Mesendoderm (in vitro differentiated cells): ENCODE measurements around the gene RCBTB1.
"Not testable (repeated sequence)": the region's sequence is repeated elsewhere in the genome, so short reads cannot be mapped to it uniquely, and the experiment has no call there.

Source experiments
- DNase-seq: peaks from one replicate; pipeline ENCODE4 v3.0.0; 2013
- H2AK5ac ChIP-seq: 2 replicates; pipeline ENCODE4 v1.6.1; 2013; ENCODE audit warnings: low read length, inconsistent platforms
- H2BK120ac ChIP-seq: 2 replicates; pipeline ENCODE4 v1.6.1; 2013; ENCODE audit warnings: low read depth, mild to moderate bottlenecking, low read length, moderate library complexity, mixed read lengths
- H2BK15ac ChIP-seq: replicated peaks from 2 replicates; pipeline ENCODE4 v1.6.1; 2013; ENCODE audit warnings: low read depth, mild to moderate bottlenecking, moderate library complexity
- H2BK5ac ChIP-seq: 2 replicates; pipeline ENCODE4 v1.6.1; 2013; ENCODE audit warnings: low read length, inconsistent platforms
- H3K18ac ChIP-seq: 2 replicates; pipeline ENCODE4 v1.6.1; 2013; ENCODE audit warnings: mild to moderate bottlenecking, low read length, mixed read lengths
- H3K23ac ChIP-seq: one replicate; pipeline ENCODE4 v1.6.1; 2013; ENCODE audit warnings: low read length
- H3K27ac ChIP-seq: 2 replicates; pipeline ENCODE4 v1.5.1; 2013; ENCODE audit warnings: low read depth, mild to moderate bottlenecking, inconsistent platforms, low read length, moderate library complexity
- H3K27me3 ChIP-seq: 2 replicates; pipeline ENCODE4 v1.6.1; 2013; ENCODE audit warnings: low read length, control low read depth, mild to moderate bottlenecking, inconsistent platforms; ENCODE audit not compliant: insufficient read depth, poor library complexity
- H3K36me3 ChIP-seq: 2 replicates; pipeline ENCODE4 v1.6.1; 2013; ENCODE audit warnings: low read length, inconsistent platforms; ENCODE audit not compliant: control insufficient read depth, insufficient read depth
- H3K4ac ChIP-seq: one replicate; pipeline ENCODE4 v1.6.1; 2013; ENCODE audit warnings: low read depth, mild to moderate bottlenecking, low read length, moderate library complexity
- H3K4me1 ChIP-seq: 2 replicates; pipeline ENCODE4 v1.6.1; 2013; ENCODE audit warnings: low read depth, low read length, inconsistent platforms; ENCODE audit not compliant: control insufficient read depth
- H3K4me2 ChIP-seq: 2 replicates; pipeline ENCODE4 v1.6.1; 2013; ENCODE audit warnings: low read length
- H3K4me3 ChIP-seq: 2 replicates; pipeline ENCODE4 v1.5.1; 2013; ENCODE audit warnings: mild to moderate bottlenecking, low read length
- H3K56ac ChIP-seq: one replicate; pipeline ENCODE4 v1.6.1; 2013; ENCODE audit warnings: low read length
- H3K79me1 ChIP-seq: 2 replicates; pipeline ENCODE4 v1.6.1; 2013; ENCODE audit warnings: low read length, inconsistent platforms
- H3K79me2 ChIP-seq: 2 replicates; pipeline ENCODE4 v1.6.1; 2013; ENCODE audit warnings: mild to moderate bottlenecking, low read length; ENCODE audit not compliant: control insufficient read depth, insufficient read depth
- H3K9ac ChIP-seq: 2 replicates; pipeline ENCODE4 v1.6.1; 2013; ENCODE audit warnings: low read length, inconsistent platforms
- H4K5ac ChIP-seq: one replicate; pipeline ENCODE4 v1.6.1; 2013; ENCODE audit warnings: low read length
- H4K8ac ChIP-seq: one replicate; pipeline ENCODE4 v1.6.1; 2013; ENCODE audit warnings: low read depth, mild to moderate bottlenecking, control low read depth, low read length, moderate library complexity
- WGBS: extraction: QIAGEN DNeasy Blood & Tissue Kit; methylation state at CpG from one replicate; pipeline ENCODE4 v1.1.7; 2013; ENCODE audit warnings: low lambda C conversion rate, missing lambda C conversion rate; ENCODE audit not compliant: insufficient coverage; ENCODE audit errors: extremely low coverage; 5-methylcytosine and 5-hydroxymethylcytosine counted together

RCBTB1 gene

DNA sequence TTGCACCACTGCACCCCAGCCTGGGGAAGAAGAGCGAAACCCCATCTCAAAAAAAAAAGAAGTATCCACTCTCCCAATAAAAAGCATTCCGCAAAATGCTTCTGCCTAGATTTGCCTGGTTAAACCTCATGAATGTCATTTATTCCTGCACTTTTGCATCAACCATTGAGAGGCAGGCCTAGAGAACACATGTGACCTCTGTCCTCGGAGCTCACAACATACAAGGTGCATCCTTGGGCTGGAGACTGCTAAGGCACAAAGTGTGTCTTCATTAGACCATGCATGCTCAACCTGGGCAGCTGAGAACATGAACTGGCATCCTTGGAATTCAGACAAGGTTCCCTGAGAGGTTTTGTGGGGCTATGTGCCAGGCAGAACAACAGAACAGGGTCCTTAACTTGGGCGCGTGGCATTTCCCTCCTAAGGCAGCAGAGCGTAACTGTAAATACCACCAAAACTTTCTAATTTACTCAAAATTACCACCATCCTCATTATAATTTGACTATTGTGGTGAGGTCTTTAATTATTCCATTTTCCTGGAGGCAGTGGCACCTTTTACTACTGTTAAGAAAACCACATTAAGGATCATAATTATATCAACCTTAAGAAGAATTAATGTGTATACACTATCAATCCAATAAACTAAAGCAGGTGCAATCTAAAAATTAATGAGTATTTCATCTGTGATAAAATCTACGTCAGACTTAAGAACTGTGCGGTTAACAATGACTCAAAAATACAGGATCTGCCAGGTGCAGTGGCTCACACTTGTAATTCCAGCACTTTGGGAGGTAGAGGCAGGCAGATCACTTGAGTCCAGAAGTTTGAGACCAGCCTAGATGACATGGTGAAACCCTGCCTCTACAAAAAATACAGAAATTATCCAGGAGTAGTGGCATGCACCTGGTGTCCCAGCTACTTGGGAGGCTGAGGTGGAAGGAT is 13.8 kb downstream of the RCBTB1 start:
- no peak overlapping the region for H3K4me2 ChIP-seq
- no peak overlapping the region for H4K5ac ChIP-seq
- H3K9ac ChIP-seq, result no peak overlapping the region
- H3K79me2 ChIP-seq, result no peaks in the 10 kb centered on the region
- no peak overlapping the region for H2BK5ac ChIP-seq
- H3K4me3 ChIP-seq, result no peak overlapping the region
- no peaks in the 10 kb centered on the region for H3K27me3 ChIP-seq
- peaks cover 5% of the 10 kb centered on the region for H3K79me1 ChIP-seq
- no peak overlapping the region for H3K56ac ChIP-seq
- H3K27ac ChIP-seq, result no peak overlapping the region
- no peak overlapping the region for H3K23ac ChIP-seq
- H2BK15ac ChIP-seq, result no peak overlapping the region
- H3K4me1 ChIP-seq, result no peaks in the 10 kb centered on the region
- DNase-seq, result no peak
- no peak overlapping the region for H2AK5ac ChIP-seq
- H2BK120ac ChIP-seq, result no peak overlapping the region
- H3K36me3 ChIP-seq, result peaks cover 2% of the 10 kb centered on the region
- no CpG with 5 or more reads among the region's 8 CpGs for WGBS
- no peak overlapping the region for H3K4ac ChIP-seq
- H3K18ac ChIP-seq, result no peak overlapping the region
- no peak overlapping the region for H4K8ac ChIP-seq

DNA sequence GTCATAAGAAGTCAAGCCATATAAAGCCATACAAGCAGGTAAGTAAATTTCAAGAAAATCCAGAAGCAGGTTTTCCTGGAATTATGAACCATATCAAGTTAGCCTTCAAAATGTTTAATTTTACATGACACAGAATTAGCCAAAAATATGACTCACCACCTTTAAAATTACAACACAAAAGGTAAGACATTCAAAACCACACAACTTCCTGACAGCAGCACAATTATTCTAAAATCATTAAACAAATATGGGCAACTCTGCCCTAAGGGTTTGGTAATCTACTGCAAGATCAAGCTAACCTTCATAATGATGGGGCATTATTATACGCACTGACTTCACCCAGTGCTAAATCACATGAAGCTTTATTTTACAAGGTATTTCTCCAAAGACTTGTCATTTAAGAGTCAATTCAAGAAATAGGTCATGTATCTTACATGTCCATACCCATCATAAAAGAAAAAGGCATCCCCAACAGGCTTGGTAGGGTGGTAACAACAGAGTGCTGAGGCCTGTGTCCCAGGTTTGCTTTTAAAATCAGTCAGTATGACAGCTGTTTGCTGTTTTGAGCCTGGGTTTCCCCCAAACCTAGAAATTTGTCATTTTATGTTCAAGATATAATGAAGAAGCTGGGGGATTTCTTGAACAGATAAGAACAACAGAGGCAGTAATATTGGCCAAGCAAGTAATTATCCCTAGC is 15.2 kb downstream of the RCBTB1 start:
- H2BK15ac ChIP-seq, result no peak overlapping the region

DNA sequence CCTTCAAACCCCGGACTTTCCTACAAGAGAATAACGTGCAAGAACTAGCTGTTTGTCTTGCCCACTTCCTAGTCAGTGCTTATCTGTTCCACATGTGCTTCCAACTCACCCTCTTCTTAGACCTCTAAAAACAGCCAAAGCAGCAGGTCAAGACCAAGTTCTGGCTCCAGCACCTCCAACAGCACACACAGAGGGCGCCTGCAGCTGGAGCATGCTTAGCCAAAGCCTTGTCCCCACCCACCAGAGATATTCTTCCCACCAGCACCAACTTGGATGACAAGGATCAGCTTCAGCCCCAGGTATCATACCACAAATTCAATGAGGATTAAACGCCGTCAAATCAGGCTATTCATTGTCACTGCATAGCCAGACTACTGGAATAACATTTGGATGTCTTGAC is 17.9 kb downstream of the RCBTB1 start:
- H3K4me3 ChIP-seq, result no peak overlapping the region
- no peak overlapping the region for H3K4ac ChIP-seq
- H3K79me1 ChIP-seq, result peaks cover 5% of the 10 kb centered on the region
- H4K8ac ChIP-seq, result no peak overlapping the region
- DNase-seq, result peak; percentile 8
- H2AK5ac ChIP-seq, result no peak overlapping the region
- no peak overlapping the region for H2BK15ac ChIP-seq
- H3K27me3 ChIP-seq, result no peaks in the 10 kb centered on the region
- H3K18ac ChIP-seq, result no peak overlapping the region
- H2BK120ac ChIP-seq, result no peak overlapping the region
- whole genome bisulfite sequencing, result no CpG with 5 or more reads among the region's 5 CpGs
- H2BK5ac ChIP-seq, result no peak overlapping the region
- no peak overlapping the region for H3K9ac ChIP-seq
- H3K27ac ChIP-seq, result no peak overlapping the region
- no peak overlapping the region for H3K56ac ChIP-seq
- H3K36me3 ChIP-seq, result peaks cover 2% of the 10 kb centered on the region
- H3K4me1 ChIP-seq, result no peaks in the 10 kb centered on the region
- H3K4me2 ChIP-seq, result no peak overlapping the region
- H3K79me2 ChIP-seq, result no peaks in the 10 kb centered on the region
- no peak overlapping the region for H3K23ac ChIP-seq
- H4K5ac ChIP-seq, result no peak overlapping the region

More for the DNA sequence above, 15.2 kb downstream of the RCBTB1 start:
- H3K4me1 ChIP-seq, result no peaks in the 10 kb centered on the region
- no peak overlapping the region for H3K18ac ChIP-seq
- H4K5ac ChIP-seq, result no peak overlapping the region
- H3K4ac ChIP-seq, result no peak overlapping the region
- H3K56ac ChIP-seq, result no peak overlapping the region
- no peaks in the 10 kb centered on the region for H3K27me3 ChIP-seq
- no peak overlapping the region for H2BK5ac ChIP-seq
- H3K4me2 ChIP-seq, result no peak overlapping the region
- H3K79me1 ChIP-seq, result peaks cover 5% of the 10 kb centered on the region
- H3K4me3 ChIP-seq, result no peak overlapping the region
- no peak for DNase-seq
- H4K8ac ChIP-seq, result no peak overlapping the region
- no peaks in the 10 kb centered on the region for H3K79me2 ChIP-seq
- no peak overlapping the region for H2AK5ac ChIP-seq
- H3K23ac ChIP-seq, result no peak overlapping the region
- H3K27ac ChIP-seq, result no peak overlapping the region
- H2BK120ac ChIP-seq, result no peak overlapping the region
- no peak overlapping the region for H3K9ac ChIP-seq
- peaks cover 2% of the 10 kb centered on the region for H3K36me3 ChIP-seq
- WGBS, result no CpG with 5 or more reads among the region's 1 CpG

DNA sequence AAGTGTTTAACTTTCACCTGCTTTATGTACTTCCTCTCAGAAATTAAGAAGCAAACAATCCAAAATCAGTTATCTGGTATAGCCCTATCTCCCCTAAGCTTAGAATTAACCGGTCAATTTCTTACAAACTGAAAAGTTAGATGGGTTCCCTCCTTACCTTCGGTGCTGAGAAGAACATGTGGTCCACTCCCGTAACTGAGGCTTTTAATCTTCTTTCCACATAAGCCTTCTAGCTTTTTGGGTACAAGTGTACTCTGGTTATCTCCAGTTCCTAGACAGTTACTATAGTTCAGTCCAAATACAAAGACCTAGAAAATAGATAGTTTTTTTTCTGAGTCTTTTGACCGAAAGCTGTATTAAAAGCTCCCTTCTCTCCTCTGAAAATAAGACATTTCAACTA is 18.9 kb downstream of the RCBTB1 start:
- no peak overlapping the region for H2BK15ac ChIP-seq
- WGBS, result no CpG with 5 or more reads among the region's 4 CpGs
- no peak overlapping the region for H4K8ac ChIP-seq
- H3K4me2 ChIP-seq, result no peak overlapping the region
- no peak overlapping the region for H3K27ac ChIP-seq
- no peak overlapping the region for H3K56ac ChIP-seq
- no peak overlapping the region for H3K23ac ChIP-seq
- peaks cover 4% of the 10 kb centered on the region for H3K79me1 ChIP-seq
- DNase-seq, result no peak
- H3K9ac ChIP-seq, result no peak overlapping the region
- H2AK5ac ChIP-seq, result no peak overlapping the region
- no peak overlapping the region for H3K18ac ChIP-seq
- H3K4ac ChIP-seq, result no peak overlapping the region
- no peaks in the 10 kb centered on the region for H3K4me1 ChIP-seq
- no peak overlapping the region for H3K4me3 ChIP-seq
- H2BK5ac ChIP-seq, result no peak overlapping the region
- H3K79me2 ChIP-seq, result no peaks in the 10 kb centered on the region
- H3K27me3 ChIP-seq, result no peaks in the 10 kb centered on the region
- peaks cover 2% of the 10 kb centered on the region for H3K36me3 ChIP-seq
- no peak overlapping the region for H2BK120ac ChIP-seq
- no peak overlapping the region for H4K5ac ChIP-seq

DNA sequence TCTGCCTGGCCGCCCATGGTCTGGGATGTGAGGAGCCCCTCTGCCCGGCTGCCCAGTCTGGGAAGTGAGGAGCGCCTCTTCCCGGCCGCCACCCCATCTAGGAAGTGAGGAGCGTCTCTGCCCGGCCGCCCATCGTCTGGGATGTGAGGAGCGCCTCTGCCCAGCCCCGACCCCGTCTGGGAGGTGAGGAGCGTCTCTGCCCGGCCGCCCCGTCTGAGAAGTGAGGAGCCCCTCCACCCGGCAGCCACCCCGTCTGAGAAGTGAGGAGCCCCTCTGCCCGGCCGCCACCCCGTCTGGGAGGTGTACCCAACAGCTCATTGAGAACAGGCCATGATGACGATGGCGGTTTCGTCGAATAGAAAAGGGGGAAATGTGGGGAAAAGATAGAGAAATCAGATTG is 19.9 kb downstream of the RCBTB1 start:
- not testable (repeated sequence) for H4K8ac ChIP-seq, H2AK5ac ChIP-seq
- WGBS, result no CpG with 5 or more reads among the region's 25 CpGs

More for the DNA sequence above, 19.9 kb downstream of the RCBTB1 start:
- DNase-seq, H3K79me1 ChIP-seq, H3K23ac ChIP-seq, H3K56ac ChIP-seq, H3K27ac ChIP-seq, H2BK5ac ChIP-seq, H3K4ac ChIP-seq, H3K27me3 ChIP-seq, H3K9ac ChIP-seq, H3K36me3 ChIP-seq, H3K18ac ChIP-seq, H2BK120ac ChIP-seq, H3K4me1 ChIP-seq, H4K5ac ChIP-seq, H3K79me2 ChIP-seq, H3K4me3 ChIP-seq, H3K4me2 ChIP-seq, H2BK15ac ChIP-seq: not testable (repeated sequence)
